NCI-H187 treated with DMSO at 0.1 percent for 48 hours (cell line): ENCODE data around the gene CERS6.
"Not testable (repeated sequence)": the region's sequence is repeated elsewhere in the genome, so short reads cannot be mapped to it uniquely, and the experiment has no call there.

Source experiments
- DNase-seq: peaks from one replicate; lab custom pipeline; 2025; lab: John Stamatoyannopoulos, UW

Gene CERS6

GRCh38 chr2:168642873-168643272, 186.8 kb downstream of the CERS6 start:
- no peak for DNase-seq

GRCh38 chr2:168643979-168644378, 187.9 kb downstream of the CERS6 start:
- no peak for DNase-seq

- no peak for DNase-seq
Measured at GRCh38 chr2:168645696-168646338, 189.7 kb downstream of the CERS6 start.

GRCh38 chr2:168649105-168649504, 193.0 kb downstream of the CERS6 start:
- no peak for DNase-seq

GRCh38 chr2:168649562-168649961, 193.5 kb downstream of the CERS6 start:
- no peak for DNase-seq

DNA sequence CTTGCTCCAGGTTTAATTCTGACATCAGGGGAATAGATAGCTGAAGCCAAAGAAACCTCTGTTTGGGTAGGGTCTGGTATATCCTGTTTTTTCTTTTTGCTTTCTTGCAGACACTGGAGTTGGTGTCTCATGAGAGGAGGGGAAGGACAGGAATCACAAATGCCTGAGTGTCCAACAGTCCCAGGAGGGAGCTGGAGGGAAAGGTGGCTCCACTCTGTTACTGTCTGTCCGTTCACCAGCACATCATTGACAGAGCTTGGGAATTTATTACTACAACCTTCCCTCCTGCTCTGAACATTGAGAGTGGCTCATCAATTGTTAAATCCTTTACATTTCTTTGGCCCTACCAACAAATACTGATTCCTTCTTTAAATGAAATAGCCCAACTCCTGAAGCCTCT, 194.1 kb downstream of the CERS6 start:
- DNase-seq: no peak

GRCh38 chr2:168650781-168651180, 194.7 kb downstream of the CERS6 start:
- no peak for DNase-seq

GRCh38 chr2:168652997-168653921, 197.2 kb downstream of the CERS6 start:
- no peak for DNase-seq

- DNase-seq: no peak
Measured at GRCh38 chr2:168654705-168655104, 198.6 kb downstream of the CERS6 start.

DNA sequence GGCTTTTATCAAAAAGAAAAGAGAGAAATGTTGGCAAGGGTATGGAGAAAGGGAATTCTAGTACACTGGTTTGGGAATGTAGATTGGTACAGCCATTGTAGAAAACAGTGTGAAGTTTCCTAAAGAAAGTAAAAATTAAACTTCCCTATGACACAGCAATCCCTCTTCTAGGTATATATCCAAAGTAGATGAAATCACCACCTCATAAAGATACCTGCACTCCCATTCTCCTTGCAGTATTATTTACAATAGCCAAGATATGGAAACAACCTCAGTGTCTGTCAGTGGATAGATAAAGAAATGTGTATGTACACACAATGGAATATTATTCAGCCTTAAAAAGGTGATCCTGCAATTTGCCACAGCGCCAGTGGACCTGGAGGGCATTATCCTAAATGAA, 199.1 kb downstream of the CERS6 start:
- no peak for DNase-seq

DNA sequence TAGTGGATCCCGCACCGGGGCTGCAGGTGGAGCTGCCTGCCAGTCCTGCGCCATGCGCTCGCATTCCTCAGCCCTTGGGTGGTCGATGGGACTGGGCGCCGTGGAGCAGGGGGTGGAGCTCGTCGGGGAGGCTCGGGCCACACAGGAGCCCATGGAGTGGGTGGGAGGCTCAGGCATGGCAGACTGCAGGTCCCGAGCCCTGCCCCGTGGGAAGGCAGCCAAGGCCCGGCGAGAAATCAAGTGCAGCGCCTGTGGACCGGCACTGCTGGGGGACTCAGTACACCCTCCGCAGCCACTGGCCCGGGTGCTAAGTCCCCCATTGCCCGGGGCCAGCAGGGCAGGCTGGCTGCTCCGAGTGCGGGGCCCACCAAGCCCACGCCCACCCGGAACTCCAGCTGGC, 201.3 kb downstream of the CERS6 start:
- not testable (repeated sequence) for DNase-seq

- no peak for DNase-seq
Measured at GRCh38 chr2:168658706-168659105, 202.6 kb downstream of the CERS6 start.

DNA sequence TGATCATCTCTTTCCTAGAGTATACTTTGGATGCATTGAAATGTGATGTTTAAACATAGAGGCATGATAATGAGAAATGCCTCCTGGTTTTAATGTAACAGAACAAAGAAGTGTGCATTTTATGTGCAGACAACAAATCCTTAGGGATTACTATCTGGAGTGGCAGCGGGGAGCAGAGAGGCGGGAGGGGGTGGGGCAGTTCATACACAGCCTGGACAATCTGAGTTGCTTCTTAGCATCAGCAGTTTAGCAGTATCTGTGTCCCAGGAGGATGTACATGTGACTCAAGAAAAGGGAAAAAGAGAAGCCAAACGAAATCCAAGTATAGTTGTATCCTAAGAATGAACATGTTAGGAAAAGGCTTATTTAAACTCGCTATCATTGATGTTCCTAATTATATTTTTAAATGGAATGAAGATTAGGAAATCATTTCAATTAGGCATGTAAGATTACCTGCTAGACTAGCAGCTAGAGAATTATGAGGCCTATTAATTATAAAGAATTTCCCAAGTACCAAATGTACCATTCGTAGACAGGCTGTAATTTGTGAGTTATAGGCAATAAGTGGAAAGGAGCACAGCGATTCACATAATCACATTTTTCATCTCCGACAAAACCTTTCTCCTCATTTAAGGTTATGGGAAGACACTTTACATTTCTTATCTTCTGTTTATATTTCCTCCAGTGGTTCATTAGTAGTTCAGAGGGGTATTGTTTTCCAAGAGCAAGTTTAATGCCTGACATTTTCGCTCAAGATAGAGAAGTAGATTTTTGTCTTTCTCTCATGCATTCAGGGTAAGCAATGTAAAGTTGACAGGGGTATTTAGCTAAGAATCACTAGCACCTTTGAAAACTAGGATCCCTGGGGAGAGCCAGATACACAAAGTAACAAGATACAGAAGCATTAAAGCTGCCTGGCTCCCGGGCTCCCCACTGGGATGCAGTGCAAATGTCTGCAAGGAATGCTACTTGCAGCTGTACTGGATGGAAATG, 205.1 kb downstream of the CERS6 start:
- no peak for DNase-seq

DNA sequence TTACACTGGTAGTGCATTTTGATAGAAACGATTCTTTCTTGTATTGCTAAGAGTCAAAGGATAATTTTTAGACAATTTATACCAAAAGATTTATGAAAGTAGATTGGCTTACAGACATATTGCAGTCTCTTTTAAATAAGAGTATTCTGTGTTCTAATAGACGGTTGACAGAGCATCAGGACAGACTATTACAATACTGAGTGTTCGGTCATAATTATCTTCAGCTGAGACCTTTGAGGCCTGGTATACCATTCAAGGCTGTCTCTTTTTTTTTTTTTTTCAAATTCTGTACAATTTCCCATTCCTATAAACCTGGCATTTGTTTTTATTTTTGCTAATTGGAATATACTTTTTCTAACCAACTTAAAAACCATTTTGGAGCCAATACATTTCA, 205.8 kb downstream of the CERS6 start:
- no peak for DNase-seq

DNA sequence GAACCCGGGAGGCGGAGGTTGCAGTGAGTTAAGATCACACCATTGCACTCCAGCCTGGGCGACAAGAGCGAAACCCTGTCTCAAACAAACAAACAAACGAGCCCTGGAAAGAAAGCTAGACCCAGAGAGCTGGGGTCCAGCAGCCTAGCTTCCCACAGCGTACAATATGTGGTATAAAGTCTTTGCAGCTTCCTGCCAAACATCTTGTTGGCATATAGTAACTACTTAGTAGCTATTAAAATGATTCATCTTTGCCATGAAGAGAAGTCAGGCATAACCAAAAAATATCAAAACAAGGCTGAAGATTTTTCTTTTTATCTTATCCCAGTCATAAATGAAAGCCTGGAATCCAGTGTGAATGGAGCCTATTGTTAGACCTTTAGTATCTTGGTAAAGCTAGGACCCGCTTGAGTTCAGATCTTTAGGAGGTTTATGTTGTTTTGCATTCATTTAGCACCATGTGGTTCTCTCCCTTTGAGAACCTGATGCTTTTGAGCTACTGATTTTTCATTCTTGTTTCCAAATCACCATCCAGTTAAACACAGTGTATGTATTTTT, 206.7 kb downstream of the CERS6 start:
- no peak for DNase-seq

GRCh38 chr2:168663993-168664392, 207.9 kb downstream of the CERS6 start:
- DNase-seq: no peak

DNA sequence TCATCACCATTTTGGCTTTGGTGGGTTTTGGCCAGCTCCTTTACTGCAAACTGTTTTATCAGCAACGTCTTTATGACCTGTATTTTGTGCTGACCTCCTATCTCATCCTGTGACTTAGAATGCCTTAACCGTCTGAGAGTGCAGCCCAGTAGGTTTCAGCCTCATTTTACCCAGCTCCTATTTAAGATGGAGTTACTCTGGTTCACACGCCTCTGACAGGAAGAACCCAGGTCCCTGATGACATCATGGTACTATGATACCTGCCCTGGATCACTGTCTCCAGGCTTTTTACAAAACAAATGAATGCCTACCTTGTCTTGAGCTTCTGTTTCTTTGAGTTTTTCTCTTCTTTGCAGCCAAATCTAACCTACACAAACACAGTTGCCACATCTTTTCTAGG, 208.6 kb downstream of the CERS6 start:
- DNase-seq: not testable (repeated sequence)

- DNase-seq: no peak
Measured at GRCh38 chr2:168666339-168666738, 210.3 kb downstream of the CERS6 start.

DNA sequence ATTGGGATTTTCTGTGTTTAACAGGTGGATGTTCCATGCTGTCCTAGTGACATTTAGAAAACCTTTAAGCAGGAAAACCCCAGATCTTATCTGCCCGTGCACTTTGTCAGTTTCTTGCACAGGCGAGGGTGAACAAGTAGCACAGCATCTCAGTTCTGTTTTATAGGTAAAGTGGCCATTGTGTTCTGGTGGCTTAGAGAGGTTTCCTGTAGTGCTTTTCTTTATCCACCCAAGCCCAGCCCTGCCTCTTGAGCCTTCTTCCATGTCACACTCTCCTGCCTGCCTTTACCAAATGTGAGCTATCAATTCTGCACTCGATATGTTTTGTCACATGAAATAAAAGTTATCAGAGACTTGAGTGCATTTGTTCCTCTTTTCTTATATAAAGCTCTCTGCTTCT, 211.1 kb downstream of the CERS6 start:
- DNase-seq: no peak

DNA sequence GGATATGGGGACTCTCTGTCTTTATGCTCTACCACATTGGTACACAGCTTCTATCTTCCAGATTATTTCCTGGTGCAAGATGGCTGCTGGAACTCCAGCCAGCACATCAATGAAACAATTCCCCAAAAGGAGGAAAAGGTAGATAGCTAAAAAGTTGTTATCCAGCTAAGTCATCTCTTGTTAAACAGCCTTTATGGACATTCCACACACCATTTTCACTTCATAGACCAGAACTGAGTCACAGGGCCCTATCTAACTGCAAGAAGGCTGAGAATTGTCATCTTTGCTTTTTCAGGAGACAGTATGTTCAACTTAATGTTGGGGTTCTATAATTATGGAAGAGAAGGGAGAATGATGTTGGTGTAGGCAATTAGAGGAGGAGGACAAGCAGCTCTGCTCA, 213.1 kb downstream of the CERS6 start:
- DNase-seq: no peak

GRCh38 chr2:168670478-168670877, 214.4 kb downstream of the CERS6 start:
- DNase-seq: no peak

- DNase-seq: no peak
Measured at GRCh38 chr2:168671932-168672331, 215.9 kb downstream of the CERS6 start.
